Gastroesophageal sphincter (tissue), 3 donors: Measurements from ENCODE around the gene TFF3.

Experiments used
- CTCF ChIP-seq, 4 experiments: fragments of 200-600 bp in 2 of 4; fragments of 450-650 bp in 2 of 4; sonication (generic) in 1 of 4; IDR thresholded peaks; one replicate each; pipeline ENCODE4 v1.5.1; 2017 to 2019; ENCODE audit warnings: antibody characterized with exemption in 4 of 4, mild to moderate bottlenecking in 2 of 4, moderate library complexity in 2 of 4
- POLR2AphosphoS5 ChIP-seq: sonication (generic); formaldehyde crosslinking; IDR thresholded peaks from one replicate; pipeline ENCODE4 v1.6.1; 2017; ENCODE audit warnings: antibody characterized with exemption

DNA sequence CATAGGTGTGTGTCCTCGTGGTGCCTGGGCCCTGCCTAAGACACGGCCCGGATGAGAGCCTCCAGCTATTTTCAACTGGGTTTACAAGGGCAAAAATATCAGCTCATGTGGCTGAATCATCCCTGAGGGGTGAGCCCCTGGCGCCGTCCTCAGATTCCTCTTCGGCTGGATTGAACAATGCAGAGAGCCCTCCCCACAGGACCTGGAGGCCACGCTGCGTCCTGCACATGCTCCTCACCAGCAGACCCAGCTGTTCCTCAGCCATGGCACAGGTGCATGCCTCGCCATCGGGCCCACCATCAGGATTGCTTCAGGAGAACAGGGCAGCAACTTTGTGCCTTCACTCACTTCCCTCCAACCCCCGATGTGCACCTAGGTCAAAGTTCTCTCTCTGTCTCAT is 35.3 kb downstream of the TFF3 start:
- no peak for TF ChIP-seq CTCF (IDR thresholded peaks at IDR 0.05)
- no peak for TF ChIP-seq POLR2AphosphoS5
